ENCODE results near the gene BOLA3. TPM values are rescaled to one million over a fixed set of nuclear protein-coding genes. Genes with fewer than 3 reads are reported as not detected.
A peak's percentile ranks its signal among the peaks of the same experiment; 100 is the strongest.

Gene BOLA3
- total and polyA plus RNA-seq, 10 of the 15 experiments (the other 5 are each of a cell fraction or from before 2014, with no cell fraction given) = 62.6 to 300 (median 134) TPM

DNA sequence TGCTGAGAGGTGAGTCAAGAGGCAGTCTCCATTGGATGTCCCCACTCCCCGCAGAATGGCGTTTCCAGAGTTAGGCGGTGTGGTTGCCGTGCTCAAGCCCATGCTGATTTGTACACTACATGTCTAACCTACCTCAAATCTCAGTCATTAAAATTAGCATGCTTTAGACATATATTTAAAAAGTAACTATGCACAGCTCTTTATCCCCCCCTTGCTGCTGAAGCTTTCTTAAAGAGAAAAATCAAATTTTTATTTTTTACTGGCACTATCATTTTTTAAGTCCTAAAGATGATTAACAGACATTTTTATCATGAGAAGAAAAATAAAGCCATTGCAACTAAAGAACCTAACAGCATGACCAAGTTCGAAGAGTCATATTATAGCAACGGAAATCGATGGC lies 42.9 kb downstream of the BOLA3 start:
- FAIRE-seq = no peak
- no peak for DNase-seq (ENCODE audit: low read depth, low spot score)
- no peak overlapping the region for H3K4me3 ChIP-seq
- H3K9me3 ChIP-seq (replicated peaks; ENCODE audit: control insufficient read depth, insufficient read depth, low read length) = no peaks in the 10 kb centered on the region
- H2AFZ ChIP-seq (ENCODE audit: control insufficient read depth, low read depth, low read length) = no peak overlapping the region
- H3K79me2 ChIP-seq (ENCODE audit: control insufficient read depth, insufficient read depth, low read length) = no peaks in the 10 kb centered on the region
- ATAC-seq = no peak
- intact Hi-C loops (cut with micrococcal nuclease; ENCODE audit: unreplicated experiment) = loop anchor here (5.0 kb wide), 1 partner anchor 198 kb away; no protein-coding TSS in a partner anchor
- no peak overlapping the region for H3K9ac ChIP-seq (ENCODE audit: control insufficient read depth, insufficient read depth, low read length)
- BruUV-seq (replicated peaks) = no TSS peak
- ChIA-PET CTCF (interaction anchor here (0.9 to 4.0 kb wide), 8 partner anchors 15 to 282 kb away, joined by 3 to 20 read pairs (median 4); no protein-coding TSS in a partner anchor), RAD21 (ENCODE audit: unreplicated experiment) (interaction anchor here (0.7 to 1.6 kb wide), 3 partner anchors 197 to 280 kb away, joined by 4 to 7 read pairs (median 5); no protein-coding TSS in a partner anchor), SMC1A (ENCODE audit: uncharacterized antibody, unreplicated experiment) (interaction anchor here (0.6 to 2.1 kb wide), 7 partner anchors 9 to 277 kb away, joined by 3 to 17 read pairs (median 3); partner anchors contain the start of gene STAMBP), POLR2A (no interaction called here)
- peaks cover 13 to 24% of the 10 kb centered on the region in 2 experiments; a peak in 3 of 4 replicates for H3K36me3 ChIP-seq (ENCODE audit: control insufficient read depth in 2 of 2, insufficient read depth in 2 of 2, low read length in 1 of 2)
- no peaks in the 10 kb centered on the region for H3K4me1 ChIP-seq (ENCODE audit: control insufficient read depth, insufficient read depth, low read length)
- no peak overlapping the region for H3K27ac ChIP-seq (ENCODE audit: control insufficient read depth, insufficient read depth)
- H3K4me2 ChIP-seq (ENCODE audit: control insufficient read depth, insufficient read depth) = no peak overlapping the region
- TF ChIP-seq RAD21 (IDR thresholded peaks at IDR 0.05; ENCODE audit: insufficient read depth, low read depth, low read length) = peak; percentile 25; the same call in 1 of the 2 replicates
- no peak for TF ChIP-seq GATAD2B (conservative IDR thresholded peaks at IDR 0.05; ENCODE audit: low read depth)
- TF ChIP-seq NFYA (IDR thresholded peaks at IDR 0.05; ENCODE audit: borderline replicate concordance, low read depth, low read length) = no peak
- TF ChIP-seq ZNF207 (IDR thresholded peaks at IDR 0.05; ENCODE audit: borderline replicate concordance) = no peak
- no peak for TF ChIP-seq BMI1 (IDR thresholded peaks at IDR 0.05; ENCODE audit: borderline replicate concordance)
- TF ChIP-seq SMC3 (IDR thresholded peaks at IDR 0.05; ENCODE audit: borderline replicate concordance, low read length) = peak; percentile 16; the same call in 1 of the 2 replicates
- TF ChIP-seq, protein P1, sequence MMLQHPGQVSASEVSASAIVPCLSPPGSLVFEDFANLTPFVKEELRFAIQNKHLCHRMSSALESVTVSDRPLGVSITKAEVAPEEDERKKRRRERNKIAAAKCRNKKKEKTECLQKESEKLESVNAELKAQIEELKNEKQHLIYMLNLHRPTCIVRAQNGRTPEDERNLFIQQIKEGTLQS (IDR thresholded peaks at IDR 0.05; ENCODE audit: borderline replicate concordance, extremely low read depth, low read depth, low read length) = no peak
- in situ Hi-C loops (cut with MboI) = no loop called here
- over 99% methylated on average over 7 of the region's 7 CpGs for WGBS (ENCODE audit: insufficient coverage, insufficient replicate concordance, low lambda C conversion rate, missing lambda C conversion rate)
- H4K20me1 ChIP-seq (ENCODE audit: control insufficient read depth, insufficient read depth) = no peaks in the 10 kb centered on the region
- no peaks in the 10 kb centered on the region for H3K27me3 ChIP-seq (replicated peaks in 1 of 2; ENCODE audit: control insufficient read depth in 2 of 2, insufficient read depth in 2 of 2, low read length in 1 of 2)
